ENCODE measurements around the gene RNASE11. TPM values are rescaled to one million over a fixed set of nuclear protein-coding genes. Genes with fewer than 3 reads are reported as not detected.
A peak's percentile ranks its signal among the peaks of the same experiment; 100 is the strongest.

Gene RNASE11
- total and polyA plus RNA-seq, 9 of the 15 experiments (the other 6 are each of a cell fraction or from before 2014, with no cell fraction given), result 0.16 to 0.29 (median 0.22) TPM; not detected in 6

GRCh38 chr14:20622816-20623291 lies 35.1 kb upstream of the RNASE11 start:
- in situ Hi-C loops (cut with MboI) (no loop called here), intact Hi-C loops (cut with micrococcal nuclease) (no loop called here)
- Histone ChIP-seq H3K4me1 (replicated peaks in 1 of 2; ENCODE audit: control insufficient read depth in 2 of 2, insufficient read depth in 2 of 2, low read length in 2 of 2) (peaks cover 14 to 15% of the 10 kb centered on the region in 2 experiments; a peak in 3 of 5 replicates), H3K36me3 (ENCODE audit: control insufficient read depth, insufficient read depth, low read length) (no peaks in the 10 kb centered on the region), H4K20me1 (replicated peaks; ENCODE audit: control insufficient read depth, insufficient read depth, low read length) (0 out of 2 replicates have a peak, but pooled peaks cover 9% of the 10 kb centered on the region), H3K4me3 (no peak overlapping the region), H2AFZ (ENCODE audit: low read depth, low read length) (no peak overlapping the region), H3K27me3 (ENCODE audit: control insufficient read depth in 2 of 2, insufficient read depth in 2 of 2, low read length in 2 of 2) (no peaks in the 10 kb centered on the region; a peak in 1 of 5 replicates), H3K27ac (ENCODE audit: extremely low read depth, low read depth, low read length) (no peak overlapping the region), H3K9ac (ENCODE audit: insufficient read depth in 1 of 2, low read depth in 2 of 2, low read length in 2 of 2) (peak overlapping the region in 1 of 2 experiments; percentile 36; a peak in 2 of 4 replicates), H3K79me2 (ENCODE audit: control insufficient read depth, insufficient read depth, low read length) (no peaks in the 10 kb centered on the region), H3K9me3 (replicated peaks; ENCODE audit: control insufficient read depth, insufficient read depth, low read depth, low read length) (no peaks in the 10 kb centered on the region), H3K9me1 (ENCODE audit: control insufficient read depth, insufficient read depth, low read length) (no peaks in the 10 kb centered on the region), H3K4me2 (ENCODE audit: insufficient read depth, low read length) (no peak overlapping the region)
- WGBS (ENCODE audit: insufficient coverage, low coverage, missing lambda C conversion rate), result 86% methylated on average over 12 of the region's 29 CpGs
- FAIRE-seq (no peak), ATAC-seq (no peak), DNase-seq (ENCODE audit: extremely low read depth in 1 of 4, low spot score in 3 of 4) (no peak)
- BruUV-seq (replicated peaks), result no TSS peak
- ChIA-PET CTCF (ENCODE audit: low intra/inter-chr PET ratio) (no interaction called here), POLR2A (no interaction called here)
- no peak for TF ChIP-seq MAZ (CRISPR knock-in tag; conservative IDR thresholded peaks at IDR 0.05 in 1 of 2, IDR thresholded peaks at IDR 0.05 in 1 of 2)
- no peak for TF ChIP-seq ZNF253 (CRISPR knock-in tag; conservative IDR thresholded peaks at IDR 0.05)
- no peak for TF ChIP-seq MTA2 (IDR thresholded peaks at IDR 0.05; ENCODE audit: low read depth)
- TF ChIP-seq BRF1 (IDR thresholded peaks at IDR 0.05; ENCODE audit: borderline replicate concordance, extremely low read depth, insufficient read length), result no peak

DNA sequence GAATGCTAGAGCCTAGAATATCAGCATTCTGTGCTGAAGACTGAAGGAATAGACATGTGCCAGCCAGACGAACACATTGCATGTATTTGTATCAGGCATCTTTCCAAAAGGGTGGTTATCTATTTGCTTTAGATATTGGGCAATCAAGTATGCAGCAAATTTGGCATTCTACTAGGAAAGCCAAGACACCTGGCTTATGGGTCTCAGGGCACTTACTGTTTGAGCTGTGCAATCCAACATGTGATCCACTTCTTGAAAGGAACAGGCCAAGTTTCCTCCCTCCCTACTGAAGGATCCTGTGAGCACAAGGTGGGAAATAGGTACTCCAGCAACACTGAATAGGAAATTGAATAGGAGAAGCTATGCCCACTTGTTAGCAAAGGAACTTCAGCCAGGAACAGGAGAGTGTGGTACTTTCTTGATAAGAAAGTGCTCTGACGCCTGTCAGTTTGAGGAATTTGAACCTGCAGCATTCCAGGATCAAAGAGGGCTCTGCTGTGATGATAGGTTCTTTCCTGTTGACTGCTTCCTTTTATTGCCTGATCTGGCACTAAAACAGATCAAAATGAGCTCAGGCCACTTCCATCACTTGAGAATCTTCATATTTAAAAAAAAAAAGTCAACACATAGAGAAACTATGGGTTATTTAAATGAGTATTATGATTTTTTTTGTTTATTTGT lies 33.1 kb upstream of the RNASE11 start:
- no peak for FAIRE-seq
- H4K20me1 ChIP-seq (replicated peaks; ENCODE audit: control insufficient read depth, insufficient read depth, low read length), result 0 out of 2 replicates have a peak, but pooled peaks cover 4% of the 10 kb centered on the region
- peaks cover 14 to 15% of the 10 kb centered on the region in 2 experiments; a peak in 4 of 5 replicates for H3K4me1 ChIP-seq (replicated peaks in 1 of 2; ENCODE audit: control insufficient read depth in 2 of 2, insufficient read depth in 2 of 2, low read length in 2 of 2)
- WGBS (ENCODE audit: insufficient coverage, low coverage, missing lambda C conversion rate), result 16% methylated on average over 2 of the region's 2 CpGs
- no peaks in the 10 kb centered on the region for H3K27me3 ChIP-seq (ENCODE audit: control insufficient read depth in 2 of 2, insufficient read depth in 2 of 2, low read length in 2 of 2)
- no TSS peak for BruUV-seq (replicated peaks)
- intact Hi-C loops (cut with micrococcal nuclease) (no loop called here), in situ Hi-C loops (cut with MboI) (no loop called here)
- no peak for DNase-seq (ENCODE audit: extremely low read depth in 1 of 4, low spot score in 3 of 4)
- no peak overlapping the region for H3K4me2 ChIP-seq (ENCODE audit: insufficient read depth, low read length)
- CTCF ChIA-PET (ENCODE audit: low intra/inter-chr PET ratio), result no interaction called here
- H3K36me3 ChIP-seq (ENCODE audit: control insufficient read depth, insufficient read depth, low read length), result no peaks in the 10 kb centered on the region
- no peak for ATAC-seq
- no peaks in the 10 kb centered on the region for H3K9me3 ChIP-seq (replicated peaks; ENCODE audit: control insufficient read depth, insufficient read depth, low read depth, low read length)
- no peak overlapping the region for H3K9ac ChIP-seq (ENCODE audit: insufficient read depth in 1 of 2, low read depth in 2 of 2, low read length in 2 of 2)
- H3K27ac ChIP-seq (ENCODE audit: extremely low read depth, low read depth, low read length), result no peak overlapping the region
- no peaks in the 10 kb centered on the region for H3K9me1 ChIP-seq (ENCODE audit: control insufficient read depth, insufficient read depth, low read length)
- POLR2A ChIA-PET, result interaction anchor here (1.0 kb wide), 1 partner anchor 64 kb away, joined by 3 read pairs; the partner anchor contains the start of gene RNASE4
- H3K4me3 ChIP-seq, result no peak overlapping the region
- no peaks in the 10 kb centered on the region for H3K79me2 ChIP-seq (ENCODE audit: control insufficient read depth, insufficient read depth, low read length)
- H2AFZ ChIP-seq (ENCODE audit: low read depth, low read length), result no peak overlapping the region
- TF ChIP-seq ZKSCAN1 (IDR thresholded peaks at IDR 0.05; ENCODE audit: low read depth, low read length) (no peak), SIN3B (IDR thresholded peaks at IDR 0.05; ENCODE audit: low read depth) (no peak), PKNOX1 (IDR thresholded peaks at IDR 0.05) (no peak), ZNF398 (CRISPR knock-in tag; IDR thresholded peaks at IDR 0.05) (no peak), FOXK1 (CRISPR knock-in tag; IDR thresholded peaks at IDR 0.05; ENCODE audit: borderline replicate concordance) (no peak), ZNF140 (CRISPR knock-in tag; IDR thresholded peaks at IDR 0.05) (no peak), ARID2 (IDR thresholded peaks at IDR 0.05) (no peak), KDM5B (IDR thresholded peaks at IDR 0.05; ENCODE audit: insufficient replicate concordance, low read depth, low read length) (no peak)

All from K562 (cell line).